H54 (cell line): ENCODE results near the gene SLCO1A2.

Source experiments
- DNase-seq: peaks from one replicate; pipeline ENCODE4 v3.0.0; 2011; ENCODE audit warnings: low spot score, mixed read lengths; ENCODE audit not compliant: insufficient read length
- FAIRE-seq: peaks from 3 replicates; lab custom pipeline; 2011; peaks lifted over from hg19 to GRCh38; lab: Jason Lieb, UNC
- POLR2A ChIP-seq: IDR thresholded peaks from 2 replicates; pipeline ENCODE4 v1.6.1; 2011; ENCODE audit warnings: low read depth, mild to moderate bottlenecking, low read length

The SLCO1A2 gene

GRCh38 chr12:21220266-21220665 lies 114.5 kb downstream of the SLCO1A2 start:
- no peak for TF ChIP-seq POLR2A
- no peak for FAIRE-seq
- DNase-seq = no peak

- no peak for DNase-seq
- FAIRE-seq = no peak
- TF ChIP-seq POLR2A = no peak
These were observed 115.5 kb downstream of the SLCO1A2 start for GRCh38 chr12:21219206-21219605.
